ENCODE data around the gene NRXN3.

DNA sequence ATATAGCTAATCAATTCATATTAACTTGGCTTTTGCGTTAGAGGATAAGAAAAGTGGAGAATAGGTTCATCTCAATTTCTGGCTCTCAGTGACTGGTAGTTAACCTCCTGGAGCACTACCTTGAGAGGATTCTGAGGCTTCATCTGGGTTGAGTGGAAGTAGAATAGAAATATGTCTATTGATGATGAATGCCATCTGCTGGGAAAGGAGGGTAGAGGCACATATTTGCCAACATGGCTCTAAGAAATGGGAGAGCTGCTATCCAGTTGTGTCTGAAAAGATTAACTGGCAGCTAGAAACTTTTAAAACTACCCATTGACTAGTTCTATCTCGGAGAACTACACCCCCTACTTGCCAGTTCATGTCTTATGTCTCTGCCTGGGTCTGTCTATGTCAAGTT, 530.1 kb downstream of the NRXN3 start:
- TF ChIP-seq, protein P1, sequence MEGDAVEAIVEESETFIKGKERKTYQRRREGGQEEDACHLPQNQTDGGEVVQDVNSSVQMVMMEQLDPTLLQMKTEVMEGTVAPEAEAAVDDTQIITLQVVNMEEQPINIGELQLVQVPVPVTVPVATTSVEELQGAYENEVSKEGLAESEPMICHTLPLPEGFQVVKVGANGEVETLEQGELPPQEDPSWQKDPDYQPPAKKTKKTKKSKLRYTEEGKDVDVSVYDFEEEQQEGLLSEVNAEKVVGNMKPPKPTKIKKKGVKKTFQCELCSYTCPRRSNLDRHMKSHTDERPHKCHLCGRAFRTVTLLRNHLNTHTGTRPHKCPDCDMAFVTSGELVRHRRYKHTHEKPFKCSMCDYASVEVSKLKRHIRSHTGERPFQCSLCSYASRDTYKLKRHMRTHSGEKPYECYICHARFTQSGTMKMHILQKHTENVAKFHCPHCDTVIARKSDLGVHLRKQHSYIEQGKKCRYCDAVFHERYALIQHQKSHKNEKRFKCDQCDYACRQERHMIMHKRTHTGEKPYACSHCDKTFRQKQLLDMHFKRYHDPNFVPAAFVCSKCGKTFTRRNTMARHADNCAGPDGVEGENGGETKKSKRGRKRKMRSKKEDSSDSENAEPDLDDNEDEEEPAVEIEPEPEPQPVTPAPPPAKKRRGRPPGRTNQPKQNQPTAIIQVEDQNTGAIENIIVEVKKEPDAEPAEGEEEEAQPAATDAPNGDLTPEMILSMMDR (conservative IDR thresholded peaks at IDR 0.05; ENCODE audit: low read depth, low read length) = no peak
- TF ChIP-seq MXI1 (IDR thresholded peaks at IDR 0.05; ENCODE audit: borderline replicate concordance, low read depth, low read length) = no peak
- TF ChIP-seq BHLHE40 (IDR thresholded peaks at IDR 0.05; ENCODE audit: low read depth, low read length) = no peak
- TF ChIP-seq MAZ (IDR thresholded peaks at IDR 0.05; ENCODE audit: borderline replicate concordance, low read depth, low read length) = no peak
- no peak for TF ChIP-seq POLR2A (IDR thresholded peaks at IDR 0.05; ENCODE audit: low read depth, low read length)
- no peak for TF ChIP-seq FOS (IDR thresholded peaks at IDR 0.05; ENCODE audit: low read depth, low read length)
- TF ChIP-seq, protein P2, sequence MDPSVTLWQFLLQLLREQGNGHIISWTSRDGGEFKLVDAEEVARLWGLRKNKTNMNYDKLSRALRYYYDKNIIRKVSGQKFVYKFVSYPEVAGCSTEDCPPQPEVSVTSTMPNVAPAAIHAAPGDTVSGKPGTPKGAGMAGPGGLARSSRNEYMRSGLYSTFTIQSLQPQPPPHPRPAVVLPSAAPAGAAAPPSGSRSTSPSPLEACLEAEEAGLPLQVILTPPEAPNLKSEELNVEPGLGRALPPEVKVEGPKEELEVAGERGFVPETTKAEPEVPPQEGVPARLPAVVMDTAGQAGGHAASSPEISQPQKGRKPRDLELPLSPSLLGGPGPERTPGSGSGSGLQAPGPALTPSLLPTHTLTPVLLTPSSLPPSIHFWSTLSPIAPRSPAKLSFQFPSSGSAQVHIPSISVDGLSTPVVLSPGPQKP (IDR thresholded peaks at IDR 0.05; ENCODE audit: borderline replicate concordance, low read depth, low read length) = no peak
- no peak for TF ChIP-seq SMC3 (IDR thresholded peaks at IDR 0.05; ENCODE audit: low read depth, low read length)
- TF ChIP-seq RCOR1 (IDR thresholded peaks at IDR 0.05; ENCODE audit: insufficient replicate concordance, low read length) = no peak
- TF ChIP-seq MAFK (IDR thresholded peaks at IDR 0.05; ENCODE audit: low read depth, low read length) = no peak
- no peak for TF ChIP-seq NFE2L2 (IDR thresholded peaks at IDR 0.05; ENCODE audit: low read depth, low read length)
- TF ChIP-seq, protein P3, sequence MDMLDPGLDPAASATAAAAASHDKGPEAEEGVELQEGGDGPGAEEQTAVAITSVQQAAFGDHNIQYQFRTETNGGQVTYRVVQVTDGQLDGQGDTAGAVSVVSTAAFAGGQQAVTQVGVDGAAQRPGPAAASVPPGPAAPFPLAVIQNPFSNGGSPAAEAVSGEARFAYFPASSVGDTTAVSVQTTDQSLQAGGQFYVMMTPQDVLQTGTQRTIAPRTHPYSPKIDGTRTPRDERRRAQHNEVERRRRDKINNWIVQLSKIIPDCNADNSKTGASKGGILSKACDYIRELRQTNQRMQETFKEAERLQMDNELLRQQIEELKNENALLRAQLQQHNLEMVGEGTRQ (IDR thresholded peaks at IDR 0.05; ENCODE audit: low read depth, low read length) = no peak

Data from IMR-90 (cell line).